HG03565 (cell line): ENCODE measurements around the gene ZNF138.
"Not testable (repeated sequence)": the region's sequence is repeated elsewhere in the genome, so short reads cannot be mapped to it uniquely, and the experiment has no call there.

Source experiments
- ATAC-seq: cut with Tn5 transposase; IDR thresholded peaks from one replicate; pipeline ENCODE4 v1.9.1; 2021; ENCODE audit warnings: mild to moderate bottlenecking, moderate library complexity; ENCODE audit not compliant: unreplicated experiment

The ZNF138 gene

DNA sequence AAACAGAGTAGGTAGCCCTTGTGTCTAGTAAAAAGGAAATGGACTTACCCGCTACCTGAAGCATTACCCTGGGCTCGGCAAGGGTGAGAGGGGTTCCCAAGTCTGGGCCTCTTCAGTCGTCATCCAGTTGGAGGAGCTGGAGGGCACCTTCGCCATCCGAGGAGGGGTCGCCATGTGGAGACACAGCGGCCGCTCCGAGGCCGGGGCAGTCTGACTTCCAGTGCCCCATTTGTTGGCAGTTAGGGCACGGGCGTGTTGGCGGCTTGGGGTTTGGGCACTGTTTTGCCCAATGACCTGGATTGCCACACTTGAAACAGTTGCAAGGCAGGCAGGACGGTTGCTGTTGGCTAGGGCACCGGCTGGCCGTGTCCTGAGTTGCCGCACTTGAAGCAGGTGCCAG, 43.8 kb downstream of the ZNF138 start:
- ATAC-seq: not testable (repeated sequence)

DNA sequence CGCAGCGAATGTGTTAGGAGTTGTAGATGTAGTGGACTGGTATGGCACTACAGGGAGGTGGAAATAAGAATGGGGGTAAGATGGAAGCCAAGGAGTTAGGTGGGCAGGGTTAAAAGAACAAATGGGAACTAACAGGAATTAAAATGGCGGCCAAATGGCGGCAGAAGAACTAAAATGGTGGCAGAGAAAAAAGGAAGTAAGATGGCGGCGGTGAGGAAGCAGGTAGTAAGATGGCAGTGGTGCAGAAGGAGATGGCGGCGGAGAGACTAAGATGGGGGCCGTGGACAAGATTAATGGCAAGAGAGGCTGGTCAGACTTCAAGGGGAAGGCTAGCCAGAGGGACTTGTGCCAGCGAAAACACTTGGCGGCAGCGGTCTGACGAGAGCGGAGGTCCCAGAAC, 44.5 kb downstream of the ZNF138 start:
- ATAC-seq: no peak

- ATAC-seq: no peak
These were observed 45.7 kb downstream of the ZNF138 start for GRCh38 chr7:64839910-64840309.

DNA sequence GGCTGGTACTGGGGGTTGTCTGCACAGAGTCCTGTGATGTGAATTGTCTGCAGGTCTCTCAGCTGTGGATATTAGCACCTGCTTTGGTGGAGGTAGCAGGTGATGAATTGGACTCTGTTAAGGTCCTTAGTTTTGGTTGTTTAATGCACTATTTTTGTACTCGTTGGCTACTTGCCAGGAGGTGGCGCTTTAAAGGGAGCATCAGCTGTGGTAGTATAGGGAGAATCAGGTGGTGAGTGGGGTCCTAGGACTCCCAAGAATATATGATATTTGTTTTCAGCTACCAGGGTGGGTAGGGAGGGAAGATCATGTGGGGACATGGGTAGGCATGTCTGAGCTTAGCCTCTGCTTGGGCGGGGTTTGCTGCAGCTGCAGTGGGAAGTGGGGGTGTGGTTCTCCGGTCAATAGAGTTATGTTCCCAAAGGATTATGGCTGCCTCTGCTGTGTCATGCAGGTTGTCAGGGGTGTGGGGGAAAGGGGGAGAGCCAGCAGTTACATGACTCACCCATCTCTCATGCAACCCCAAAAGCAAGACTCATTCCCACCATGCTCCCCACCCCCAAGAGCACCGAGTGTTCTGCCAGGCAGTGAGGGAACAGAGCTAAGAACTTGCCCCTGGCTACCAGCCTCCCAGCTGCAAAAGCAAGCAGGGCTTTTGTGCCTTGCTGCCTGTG, 55.2 kb downstream of the ZNF138 start:
- no peak for ATAC-seq

- ATAC-seq: no peak
These were observed 55.8 kb downstream of the ZNF138 start for GRCh38 chr7:64849924-64850499.

- no peak for ATAC-seq
These were observed 59.5 kb downstream of the ZNF138 start for GRCh38 chr7:64853679-64854078.

- no peak for ATAC-seq
These were observed 60.7 kb downstream of the ZNF138 start for GRCh38 chr7:64854969-64855368.

DNA sequence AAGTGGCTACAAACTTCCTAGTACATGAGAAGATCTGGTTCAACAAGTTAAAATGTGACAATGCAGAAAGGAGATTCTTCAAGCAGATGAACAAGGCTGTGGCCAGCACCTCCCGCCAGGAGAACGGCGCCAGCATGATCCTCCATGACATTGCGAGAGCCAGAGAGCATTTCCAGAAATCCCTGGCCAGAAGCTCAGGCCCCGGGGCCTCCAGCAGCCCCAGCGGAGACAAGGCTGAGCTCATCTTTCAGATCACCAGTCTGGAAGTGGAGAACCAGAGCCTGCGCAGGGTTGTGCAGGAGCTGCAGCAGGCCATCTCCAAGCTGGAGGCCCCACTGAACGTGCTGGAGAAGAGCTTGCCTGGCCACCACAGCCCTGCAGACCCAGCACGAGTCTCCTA, 68.8 kb downstream of the ZNF138 start:
- ATAC-seq: no peak

DNA sequence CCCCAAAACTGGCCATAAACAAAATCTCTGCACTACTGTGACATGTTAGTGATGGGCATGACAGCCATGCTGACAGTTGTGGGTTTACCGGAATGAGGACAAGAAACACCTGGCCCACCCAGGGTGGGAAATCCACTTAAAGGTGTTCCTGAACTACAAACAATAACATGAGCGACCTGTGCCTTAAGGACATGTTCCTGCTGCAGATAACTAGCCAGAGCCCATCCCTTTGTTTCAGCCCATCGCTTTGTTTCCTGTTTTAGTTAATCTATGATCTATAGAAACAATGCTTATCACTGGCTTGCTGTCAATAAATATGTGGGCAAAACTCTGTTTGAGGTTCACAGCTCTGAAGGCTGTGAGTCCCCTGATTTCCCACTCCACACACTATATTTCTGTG, 69.3 kb downstream of the ZNF138 start:
- ATAC-seq: not testable (repeated sequence)

- ATAC-seq: no peak
These were observed 69.7 kb downstream of the ZNF138 start for GRCh38 chr7:64863969-64864368.

DNA sequence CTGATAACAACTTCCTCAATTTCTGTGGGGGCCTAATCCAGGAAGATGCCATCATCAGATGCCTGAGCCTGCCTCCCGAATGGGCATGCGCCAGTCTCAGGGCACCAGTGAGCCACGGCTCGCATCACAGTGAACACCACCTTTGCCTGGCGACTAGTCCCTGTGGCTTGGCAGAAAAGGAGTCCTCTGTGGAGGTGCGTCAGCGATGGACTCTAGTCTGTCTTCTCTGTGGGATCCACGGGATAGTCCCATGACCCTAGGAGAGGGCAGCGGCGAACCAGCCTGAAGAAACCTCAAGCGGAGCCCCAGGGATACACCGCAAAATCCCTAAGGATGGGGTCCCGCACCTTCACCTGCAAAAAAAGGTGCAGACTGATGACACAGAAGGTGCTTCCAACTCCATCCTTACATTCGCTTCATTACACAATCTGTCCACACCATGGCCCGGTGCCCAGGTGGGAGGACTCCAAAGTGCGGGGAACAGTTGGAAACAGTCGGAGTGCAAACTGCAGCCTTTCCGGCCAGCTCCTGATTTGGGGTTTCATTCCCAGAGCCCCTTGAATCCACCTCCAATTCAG, 73.7 kb downstream of the ZNF138 start:
- ATAC-seq: no peak

GRCh38 chr7:64868499-64868898, 74.3 kb downstream of the ZNF138 start:
- no peak for ATAC-seq

GRCh38 chr7:64869121-64869725, 75.0 kb downstream of the ZNF138 start:
- ATAC-seq: no peak

DNA sequence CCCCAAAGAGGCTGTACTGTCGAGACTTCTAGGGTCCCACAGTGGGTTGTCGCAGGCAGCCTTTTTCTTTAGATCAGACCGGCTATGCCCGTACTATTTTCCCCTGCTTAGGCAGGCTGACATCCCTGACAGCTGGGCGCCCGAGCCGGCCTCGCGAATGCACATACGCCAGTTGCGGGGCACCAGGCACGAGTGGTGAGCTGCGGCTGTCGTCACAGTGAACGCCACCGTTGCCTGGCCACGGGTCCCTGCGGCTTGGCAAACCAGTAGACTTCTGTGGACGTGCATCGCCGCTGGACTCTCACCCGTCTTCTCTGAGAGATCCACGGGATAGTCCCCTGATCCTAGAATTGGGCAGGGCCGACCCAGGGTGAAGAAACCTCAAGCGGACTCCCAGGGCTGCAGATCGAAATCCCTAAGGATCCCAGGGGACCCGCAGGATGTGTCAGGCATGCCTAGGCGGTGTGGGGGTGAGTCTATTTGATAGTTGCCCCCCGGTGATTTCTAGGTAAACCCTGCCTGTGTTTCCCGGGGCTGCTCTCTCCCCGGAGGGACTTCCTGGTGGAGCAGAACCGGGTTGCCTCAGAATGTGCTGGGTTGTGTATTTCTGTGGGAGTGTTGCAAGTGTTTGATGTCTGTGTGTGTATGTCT, 75.8 kb downstream of the ZNF138 start:
- ATAC-seq: no peak

- ATAC-seq: no peak
These were observed 76.4 kb downstream of the ZNF138 start for GRCh38 chr7:64870656-64871055.

DNA sequence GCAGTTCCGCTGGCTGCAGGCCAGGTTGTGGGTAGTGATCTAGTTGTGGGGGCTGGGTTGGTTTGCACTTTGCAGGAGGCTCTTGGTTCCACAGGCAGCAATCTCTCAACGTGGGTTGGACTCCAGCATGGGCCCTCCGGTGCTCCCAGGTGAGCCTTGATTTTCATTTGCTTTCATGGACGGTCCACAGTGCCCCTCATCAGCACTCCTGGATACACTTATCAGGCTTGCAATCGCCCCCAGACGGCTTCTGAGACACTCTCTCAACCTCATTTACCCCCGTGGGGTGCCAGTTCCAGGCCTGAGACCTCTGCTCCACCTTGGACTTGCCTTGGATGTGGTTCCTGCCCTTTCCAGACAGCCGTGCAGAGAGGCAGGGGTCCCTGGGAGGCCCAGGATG, 77.5 kb downstream of the ZNF138 start:
- no peak for ATAC-seq

DNA sequence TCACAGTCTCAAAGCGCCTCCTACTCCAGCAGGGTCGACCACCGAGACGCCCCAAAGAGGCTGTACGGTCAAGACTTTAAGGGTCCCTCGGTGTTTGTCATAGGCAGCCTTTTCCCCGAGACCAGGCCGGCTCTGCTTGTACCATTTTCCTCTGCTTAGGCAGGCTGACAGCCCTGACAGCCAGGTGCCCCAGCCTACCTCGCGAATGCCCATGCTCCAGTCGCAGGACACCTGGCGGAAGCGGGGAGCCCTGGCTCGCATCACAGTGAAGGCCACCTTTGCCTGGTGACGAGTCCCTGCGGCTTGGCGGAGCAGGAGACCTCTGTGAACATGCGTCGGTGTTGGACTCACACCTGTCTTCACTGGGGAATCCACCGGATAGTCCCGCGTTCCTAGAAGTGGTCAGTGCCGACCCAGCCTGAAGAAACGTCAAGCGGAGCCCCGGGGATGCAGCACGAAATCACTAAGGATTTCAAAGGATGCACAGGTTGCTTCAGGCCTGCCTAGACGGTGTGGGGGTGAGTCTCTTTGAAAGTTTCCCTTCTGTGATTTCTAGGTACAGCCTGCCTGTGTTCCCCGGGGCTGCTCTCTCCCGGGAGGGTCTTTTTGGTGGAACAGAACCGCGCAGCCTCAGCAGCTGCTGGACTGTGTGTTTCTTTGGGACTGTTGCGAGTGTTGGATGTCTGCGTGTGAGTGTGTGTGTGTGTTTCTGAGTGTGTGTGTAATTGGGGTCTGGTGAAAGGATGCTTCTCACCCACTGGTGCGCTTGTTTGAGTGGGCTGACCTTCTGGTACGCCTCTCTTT, 78.3 kb downstream of the ZNF138 start:
- ATAC-seq: no peak

GRCh38 chr7:64873155-64873500, 78.9 kb downstream of the ZNF138 start:
- no peak for ATAC-seq

DNA sequence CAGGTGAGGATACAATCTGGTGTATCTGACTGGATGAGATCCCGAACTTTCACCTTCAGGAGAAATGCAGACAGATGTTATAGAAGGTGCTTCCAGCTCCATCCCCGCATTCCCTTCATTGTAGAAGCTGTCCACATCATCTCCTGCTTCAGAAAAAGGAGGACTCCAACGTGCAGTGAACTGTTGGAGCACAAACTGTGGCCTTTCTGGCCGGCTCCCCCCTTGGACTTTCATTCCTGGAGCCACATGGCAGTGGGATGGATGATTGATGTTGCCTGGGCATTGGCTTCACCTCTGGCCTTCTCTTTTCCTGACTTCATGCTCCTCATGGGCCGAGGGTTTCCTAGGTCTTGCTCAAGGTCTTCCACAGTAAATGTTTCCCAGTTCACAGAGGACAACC, 79.3 kb downstream of the ZNF138 start:
- ATAC-seq: no peak

- no peak for ATAC-seq
These were observed 79.9 kb downstream of the ZNF138 start for GRCh38 chr7:64874114-64874513.
